ENCODE results near the gene MSMO1.
"Not testable (repeated sequence)": the region's sequence is repeated elsewhere in the genome, so short reads cannot be mapped to it uniquely, and the experiment has no call there.

The MSMO1 gene

GRCh38 chr4:165325732-165326512 is 1.5 kb upstream of the MSMO1 start:
- DNase-seq: peak; percentile 6 to 34

DNA sequence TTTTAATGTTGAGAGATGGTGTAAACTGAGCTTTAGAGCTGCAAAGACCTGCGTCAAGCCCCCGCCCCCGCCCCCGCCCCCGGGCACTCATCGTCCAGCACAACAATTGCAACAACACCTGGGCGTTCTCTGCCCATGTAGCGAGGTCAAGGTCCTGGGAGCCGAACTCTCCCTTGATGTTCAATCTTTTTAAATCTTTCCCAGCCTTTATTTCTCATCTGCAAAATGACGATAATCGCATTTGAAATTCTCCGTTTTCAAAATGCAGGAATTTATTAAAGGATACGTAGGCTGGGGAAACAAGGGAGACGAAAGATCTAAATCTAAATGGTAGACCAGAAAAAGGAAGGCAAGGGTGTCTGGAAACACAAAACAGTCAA is 648 bp upstream of the MSMO1 start:
- peak in 1 of 2 donors; percentile 4 for DNase-seq

GRCh38 chr4:165328101-165328425 is 594 bp downstream of the MSMO1 start:
- DNase-seq: no peak

DNA sequence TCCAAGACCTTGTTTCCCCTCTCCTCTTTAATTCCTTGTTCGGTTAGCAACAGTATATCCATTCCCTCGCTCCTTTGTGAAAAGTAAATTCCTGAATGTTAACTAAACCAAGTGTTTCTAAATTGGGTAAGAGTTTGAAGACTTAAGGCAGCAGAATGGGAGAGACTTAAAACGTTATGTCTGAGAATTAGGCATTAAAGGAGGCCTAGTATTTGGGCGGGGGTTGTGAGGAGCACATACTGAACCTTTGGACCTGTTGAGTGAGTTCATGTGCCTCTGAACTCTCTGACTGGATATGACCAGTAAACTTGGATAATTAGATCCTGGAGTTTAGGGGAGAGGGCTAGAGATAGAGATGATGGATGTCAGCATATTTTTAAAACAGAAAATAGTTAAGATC is 1.2 kb downstream of the MSMO1 start:
- no peak for DNase-seq

GRCh38 chr4:165330071-165330470 is 2.6 kb downstream of the MSMO1 start:
- DNase-seq: no peak

DNA sequence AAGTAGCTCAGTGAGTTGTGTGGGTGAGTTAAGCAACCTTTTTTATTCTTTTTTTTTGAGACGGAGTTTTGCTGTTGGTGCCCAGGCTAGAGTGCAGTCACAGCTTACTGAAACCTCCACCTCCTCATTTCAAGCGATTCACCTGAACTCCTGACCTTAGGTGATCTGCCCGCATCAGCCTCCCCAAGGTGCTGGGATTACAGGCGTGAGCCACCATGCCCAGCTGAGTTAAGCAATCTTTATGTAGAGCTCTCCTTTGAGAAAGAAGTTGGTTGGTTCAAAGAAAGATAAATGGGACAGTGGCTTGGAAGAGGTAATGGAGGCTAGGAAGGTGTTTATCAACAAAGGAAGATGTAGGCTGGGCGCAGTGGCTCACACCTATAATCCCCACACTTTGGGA is 3.2 kb downstream of the MSMO1 start:
- DNase-seq: no peak

- DNase-seq: no peak
Observed at GRCh38 chr4:165331359-165331758, 3.9 kb downstream of the MSMO1 start.

- DNase-seq: no peak
Observed at GRCh38 chr4:165331823-165332222, 4.4 kb downstream of the MSMO1 start.

DNA sequence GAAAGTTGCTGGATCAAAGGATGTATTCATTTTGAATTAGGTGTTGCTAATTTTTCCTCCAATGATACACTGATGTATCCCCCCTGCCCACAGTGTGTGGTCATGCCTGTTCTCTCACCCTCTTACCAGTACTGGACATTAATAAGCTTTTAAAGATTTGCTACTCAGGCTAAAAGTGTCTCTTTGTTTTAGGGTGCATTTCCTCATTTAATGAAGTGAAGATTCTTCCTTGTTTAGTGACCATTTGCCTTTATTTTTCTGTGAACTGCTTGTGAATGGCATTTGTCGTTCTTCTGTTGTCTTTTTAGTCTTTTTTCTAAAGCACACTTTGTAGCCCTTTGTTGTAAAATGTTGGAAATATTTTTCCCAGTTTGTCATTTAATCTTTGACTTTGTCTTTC is 5.0 kb downstream of the MSMO1 start:
- DNase-seq: no peak

DNA sequence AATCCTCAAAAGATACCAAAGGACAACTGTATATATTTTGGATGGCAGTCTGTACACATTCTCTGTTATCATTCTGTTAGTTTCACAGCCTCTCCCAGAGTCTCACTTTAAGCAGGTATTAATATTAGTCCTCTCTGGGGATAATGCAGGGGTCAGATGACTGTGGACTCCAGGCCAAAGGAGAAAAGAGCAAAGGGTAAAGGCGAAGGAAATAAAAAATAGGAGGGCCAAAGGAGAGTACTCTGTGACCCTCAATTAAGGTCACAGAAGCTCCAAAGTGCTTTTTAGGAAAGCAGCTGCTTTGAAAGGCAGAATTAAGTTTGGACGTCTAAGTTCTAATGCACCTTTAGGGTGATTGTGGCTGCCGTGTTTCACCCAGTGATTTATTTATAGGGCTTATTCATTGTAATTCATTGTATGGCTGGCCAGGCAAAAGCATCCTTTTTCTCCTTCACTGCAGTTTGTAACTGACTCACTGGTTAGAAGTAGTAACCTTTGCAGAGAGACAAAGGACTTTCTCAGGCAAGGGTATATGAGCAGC is 7.8 kb downstream of the MSMO1 start:
- DNase-seq: no peak

DNA sequence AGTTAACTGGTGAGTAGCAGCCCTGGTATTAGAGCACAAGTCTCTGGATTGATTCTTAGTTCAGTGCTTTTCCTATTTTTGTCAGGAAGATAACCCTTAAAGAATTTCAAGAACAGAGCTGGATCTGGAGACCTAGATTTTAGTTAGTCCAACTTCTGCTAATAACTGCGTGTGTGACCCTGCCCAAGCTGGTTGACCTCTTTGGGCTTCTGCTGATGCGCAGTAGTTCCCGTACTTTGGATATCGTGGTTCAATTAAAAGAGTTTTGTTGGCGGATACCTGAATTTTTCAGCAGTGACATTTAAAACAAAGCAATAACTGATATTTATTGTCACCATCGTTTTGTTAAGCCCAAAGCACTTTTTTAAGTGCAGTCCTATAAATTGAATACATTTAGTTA is 9.3 kb downstream of the MSMO1 start:
- no peak for DNase-seq

- not testable (repeated sequence) for DNase-seq
Observed at GRCh38 chr4:165342340-165342739, 14.9 kb downstream of the MSMO1 start.

- DNase-seq: peak in 1 of 2 donors; percentile 11
Observed at GRCh38 chr4:165343353-165344191, 16.1 kb downstream of the MSMO1 start.

- no peak for DNase-seq
Observed at GRCh38 chr4:165345666-165346417, 18.4 kb downstream of the MSMO1 start.

DNA sequence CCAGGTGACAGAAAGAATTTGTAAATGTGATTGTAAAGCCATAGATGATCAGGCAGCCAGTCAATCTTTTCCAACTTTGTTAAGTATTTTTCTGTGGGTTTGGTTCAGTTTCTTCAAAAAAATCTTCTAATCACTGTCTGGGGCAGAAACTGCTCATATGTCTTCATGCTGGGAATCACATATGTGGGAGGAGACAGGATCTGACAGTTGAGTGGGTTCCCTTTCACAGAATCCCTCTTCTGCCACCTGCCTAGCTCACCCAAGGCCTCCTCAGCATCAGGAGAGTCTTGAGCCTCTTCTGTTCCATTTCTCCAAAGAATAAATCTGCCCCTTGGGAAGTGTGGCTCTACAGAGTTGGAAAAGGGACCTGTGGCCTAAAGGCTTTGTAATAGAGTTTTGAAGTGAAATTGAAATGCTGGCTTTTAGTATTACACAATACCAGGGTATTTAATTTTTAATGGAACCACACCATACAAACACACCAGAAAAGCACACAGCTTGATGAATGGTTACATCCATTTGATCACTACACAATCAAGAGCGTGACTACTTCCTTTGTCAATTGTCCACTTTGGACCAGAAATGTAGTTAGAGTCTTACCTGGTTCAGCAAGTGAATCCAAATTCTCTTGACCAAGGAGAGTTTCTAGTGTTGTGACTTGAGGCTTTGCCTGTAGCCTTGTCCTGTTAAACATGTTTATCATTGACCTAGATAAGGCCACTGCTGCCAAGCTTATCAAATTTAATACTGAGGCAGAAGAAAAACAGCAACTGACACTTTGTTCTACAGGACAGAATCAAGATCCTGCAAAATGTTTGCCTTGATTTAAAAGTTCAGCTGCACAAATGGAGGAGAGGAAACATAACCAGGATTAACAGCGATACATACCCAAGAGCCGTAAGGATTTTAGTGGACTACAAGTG is 20.4 kb downstream of the MSMO1 start:
- no peak for DNase-seq

- DNase-seq: no peak
Observed at GRCh38 chr4:165351359-165352130, 24.1 kb downstream of the MSMO1 start.

- peak in 1 of 2 donors; percentile 11 for DNase-seq
Observed at GRCh38 chr4:165355900-165356300, 28.4 kb downstream of the MSMO1 start.

GRCh38 chr4:165359506-165359905 is 32.0 kb downstream of the MSMO1 start:
- DNase-seq: no peak

- DNase-seq: no peak
Observed at GRCh38 chr4:165360041-165360695, 32.7 kb downstream of the MSMO1 start.

DNA sequence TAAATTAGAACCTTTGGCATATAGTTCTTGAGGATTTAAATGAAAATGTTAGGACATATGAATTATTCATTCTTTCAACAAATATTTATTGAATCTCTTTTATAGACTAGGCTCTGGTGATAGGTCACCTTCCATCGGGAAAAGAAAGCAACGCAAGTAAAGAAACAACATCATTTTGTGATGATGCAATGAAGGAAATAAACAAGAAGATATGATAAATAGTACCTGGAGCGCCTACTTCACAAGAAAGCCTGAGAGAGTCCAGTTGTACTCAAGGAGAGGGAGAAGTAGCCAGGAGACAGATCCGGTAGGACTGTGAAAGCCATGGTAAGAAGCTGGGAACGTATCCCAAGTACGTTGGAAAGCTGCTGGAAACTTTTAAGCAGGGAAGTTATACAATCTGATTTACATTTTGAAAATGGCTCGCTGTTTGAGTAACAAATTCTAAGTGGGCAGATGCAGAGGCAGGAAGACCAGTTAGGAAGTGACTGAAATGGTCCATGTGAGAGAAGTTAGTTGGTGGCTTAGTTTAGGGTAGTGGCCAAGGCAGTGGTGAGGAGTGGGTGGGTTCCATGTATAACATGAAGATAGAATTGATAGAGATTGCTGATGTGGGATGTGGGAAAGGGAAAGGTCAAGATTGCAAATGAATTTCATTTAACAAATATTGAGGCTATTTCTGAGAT is 33.7 kb downstream of the MSMO1 start:
- DNase-seq: no peak
